DND-41 (cell line): Measurements from ENCODE around the gene RNF168.

Source experiments
- CTCF ChIP-seq: IDR thresholded peaks from 2 replicates; pipeline ENCODE4 v1.5.1; 2012; ENCODE audit warnings: borderline replicate concordance, low read length, moderate library complexity, mild to moderate bottlenecking; ENCODE audit not compliant: poor library complexity, severe bottlenecking; ENCODE audit errors: extremely low read depth
- EZH2 ChIP-seq: IDR thresholded peaks from 3 replicates; pipeline ENCODE4 v1.6.1; 2012; ENCODE audit warnings: borderline replicate concordance, low read depth, mild to moderate bottlenecking, moderate library complexity, low read length, inconsistent platforms; ENCODE audit not compliant: severe bottlenecking

DNA sequence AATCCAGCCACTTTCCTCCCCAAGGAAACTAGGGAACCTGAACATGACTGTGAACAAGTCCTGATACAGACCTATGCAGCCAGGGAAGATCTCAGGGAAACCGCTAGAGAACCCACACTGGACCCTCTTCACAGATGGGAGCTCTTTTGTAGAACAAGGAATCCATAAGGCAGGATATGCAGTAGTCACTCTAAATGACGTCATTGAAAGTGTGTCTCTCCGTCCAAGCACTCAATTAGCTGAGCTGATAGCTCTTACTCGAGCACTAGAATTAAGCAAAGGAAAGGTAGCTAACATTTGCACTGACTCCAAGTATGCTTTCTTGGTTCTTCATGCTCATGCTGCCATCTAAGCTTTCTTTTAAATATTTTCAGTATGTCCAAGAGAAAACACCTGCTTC, 21.6 kb upstream of the RNF168 start:
- no peak for TF ChIP-seq CTCF
- TF ChIP-seq EZH2 = no peak
